GM18526 (cell line): ENCODE measurements around the gene EEPD1.

Source experiments
- POLR2A ChIP-seq: IDR thresholded peaks from 3 replicates; pipeline ENCODE4 v1.6.1; 2011; ENCODE audit not compliant: insufficient read length; ENCODE audit errors: extremely low read depth

EEPD1 gene

GRCh38 chr7:36127075-36127740 is 25.8 kb upstream of the EEPD1 start:
- no peak for TF ChIP-seq POLR2A

GRCh38 chr7:36128448-36129047 is 24.5 kb upstream of the EEPD1 start:
- TF ChIP-seq POLR2A, result no peak

GRCh38 chr7:36129048-36129534 is 24.0 kb upstream of the EEPD1 start:
- no peak for TF ChIP-seq POLR2A

- TF ChIP-seq POLR2A, result no peak
Observed at GRCh38 chr7:36130236-36130945, 22.7 kb upstream of the EEPD1 start.

GRCh38 chr7:36131026-36131425 is 22.0 kb upstream of the EEPD1 start:
- no peak for TF ChIP-seq POLR2A

GRCh38 chr7:36131499-36131898 is 21.6 kb upstream of the EEPD1 start:
- no peak for TF ChIP-seq POLR2A

GRCh38 chr7:36132012-36132411 is 21.0 kb upstream of the EEPD1 start:
- no peak for TF ChIP-seq POLR2A

- no peak for TF ChIP-seq POLR2A
Observed at GRCh38 chr7:36135700-36136099, 17.4 kb upstream of the EEPD1 start.

- no peak for TF ChIP-seq POLR2A
Observed at GRCh38 chr7:36137258-36137657, 15.8 kb upstream of the EEPD1 start.

- TF ChIP-seq POLR2A, result no peak
Observed at GRCh38 chr7:36137754-36138153, 15.3 kb upstream of the EEPD1 start.

- TF ChIP-seq POLR2A, result no peak
Observed at GRCh38 chr7:36138209-36138608, 14.8 kb upstream of the EEPD1 start.

GRCh38 chr7:36141351-36141750 is 11.7 kb upstream of the EEPD1 start:
- TF ChIP-seq POLR2A, result no peak

GRCh38 chr7:36141850-36142249 is 11.2 kb upstream of the EEPD1 start:
- TF ChIP-seq POLR2A, result no peak

GRCh38 chr7:36144189-36144588 is 8.9 kb upstream of the EEPD1 start:
- no peak for TF ChIP-seq POLR2A

- TF ChIP-seq POLR2A, result no peak
Observed at GRCh38 chr7:36145686-36146085, 7.4 kb upstream of the EEPD1 start.

GRCh38 chr7:36147361-36147760 is 5.7 kb upstream of the EEPD1 start:
- no peak for TF ChIP-seq POLR2A
